GM11168 (cell line): ENCODE measurements around the gene COL23A1.

Experiments
- in situ Hi-C: fragments of 300-500 bp; cut with MboI; formaldehyde crosslinking; loops from one replicate; pipeline ENCODE4 v1.12.0; 2022; ENCODE audit warnings: low sequenced_read_pairs; ENCODE audit not compliant: unreplicated experiment

COL23A1 gene

DNA sequence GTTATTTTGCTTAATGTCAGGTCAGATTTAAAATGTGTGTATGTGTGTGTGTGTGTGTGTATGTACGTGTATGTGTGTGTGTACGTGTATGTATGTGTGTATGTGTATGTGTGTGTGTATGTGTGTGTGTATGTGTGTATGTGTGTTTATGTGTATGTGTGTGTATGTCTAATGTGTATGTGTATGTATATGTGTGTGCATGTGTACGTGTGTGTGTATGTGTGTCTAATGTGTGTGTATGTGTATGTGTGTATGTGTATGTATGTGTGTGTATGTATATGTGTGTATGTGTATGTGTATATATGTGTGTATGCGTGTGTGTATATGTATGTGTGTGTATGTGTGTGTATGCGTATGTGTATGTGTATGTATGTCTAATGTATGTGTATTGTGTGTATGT is 232.5 kb downstream of the COL23A1 start:
- in situ Hi-C loops: no loop called here

DNA sequence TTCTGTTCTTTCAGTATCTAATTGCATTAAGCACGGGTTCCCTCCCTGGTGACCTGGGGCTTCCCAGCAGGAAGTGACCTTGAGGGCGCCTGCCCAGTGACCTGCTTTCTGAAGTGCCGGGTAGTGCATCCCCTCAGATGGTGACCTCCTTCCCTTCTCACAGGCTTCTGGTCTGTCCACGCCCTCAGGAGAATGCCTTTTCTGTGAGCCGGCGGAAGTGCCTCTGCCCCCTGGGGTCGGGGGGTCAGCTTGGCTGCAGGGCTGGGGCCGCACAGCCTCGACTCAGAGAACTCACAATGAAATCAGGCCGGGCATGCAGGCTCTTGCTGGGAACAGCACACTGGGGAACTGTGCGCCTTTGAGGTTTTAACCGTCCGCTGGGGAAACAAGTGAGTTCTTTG is 233.1 kb downstream of the COL23A1 start:
- in situ Hi-C loops: no loop called here

DNA sequence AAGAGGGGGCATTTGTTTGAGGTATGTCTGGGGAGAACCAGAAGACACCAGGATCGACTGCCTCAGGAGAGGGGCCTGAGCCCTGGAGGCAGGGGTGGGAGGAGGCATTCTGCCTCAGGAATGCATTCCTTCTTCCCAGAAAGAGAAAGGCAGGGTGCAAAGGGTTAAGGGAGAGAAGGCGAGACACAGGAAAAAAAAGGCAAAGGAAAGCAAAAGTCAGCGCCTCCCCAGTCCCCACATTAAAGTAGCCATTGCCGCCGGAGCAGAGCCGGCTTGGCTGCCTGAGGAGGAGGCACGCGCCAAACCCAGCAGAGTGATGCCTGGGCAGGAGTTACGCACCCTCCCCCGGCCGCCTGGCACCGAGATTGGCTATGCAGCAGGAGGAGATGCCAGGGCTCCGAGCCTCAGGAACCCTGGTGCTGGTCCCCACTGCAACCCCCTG is 233.7 kb downstream of the COL23A1 start:
- in situ Hi-C loops: no loop called here

DNA sequence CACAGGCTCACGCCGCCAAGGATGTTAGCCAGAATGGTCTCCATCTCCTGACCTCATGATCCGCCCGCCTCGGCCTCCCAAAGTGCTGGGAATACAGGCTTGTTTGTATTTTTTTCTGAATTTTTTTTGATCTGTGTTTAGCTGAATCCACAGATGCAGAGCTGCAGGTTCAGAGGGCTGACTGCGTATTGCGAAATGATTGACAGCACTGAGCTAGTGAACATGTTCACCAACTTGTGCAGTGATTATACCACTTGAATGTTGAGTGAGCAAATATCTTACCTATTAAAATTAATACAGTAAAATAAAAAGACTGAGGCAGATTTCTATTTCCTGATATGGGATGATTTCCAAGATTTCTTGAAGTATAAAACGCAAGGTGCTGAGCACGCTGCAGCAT is 234.5 kb downstream of the COL23A1 start:
- in situ Hi-C loops: no loop called here

DNA sequence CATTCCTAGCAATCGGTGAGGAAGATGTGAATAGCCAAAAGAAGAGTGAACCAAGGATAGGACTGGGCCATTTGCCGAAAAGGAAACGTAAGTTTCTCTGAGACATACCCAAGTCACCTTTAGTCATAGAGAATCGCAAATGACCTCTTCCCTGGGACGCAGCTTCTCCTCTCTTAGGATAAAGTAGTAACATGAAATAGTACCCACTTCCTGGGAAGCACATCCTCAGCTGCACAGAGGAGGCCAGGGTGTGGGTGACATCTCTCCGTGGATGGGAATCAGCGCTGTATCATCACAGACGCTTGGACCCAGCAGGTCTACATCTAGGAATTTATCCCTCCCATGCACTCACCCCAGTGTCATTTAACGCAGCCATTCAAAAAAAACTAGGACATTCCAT is 236.7 kb downstream of the COL23A1 start:
- in situ Hi-C loops: no loop called here

DNA sequence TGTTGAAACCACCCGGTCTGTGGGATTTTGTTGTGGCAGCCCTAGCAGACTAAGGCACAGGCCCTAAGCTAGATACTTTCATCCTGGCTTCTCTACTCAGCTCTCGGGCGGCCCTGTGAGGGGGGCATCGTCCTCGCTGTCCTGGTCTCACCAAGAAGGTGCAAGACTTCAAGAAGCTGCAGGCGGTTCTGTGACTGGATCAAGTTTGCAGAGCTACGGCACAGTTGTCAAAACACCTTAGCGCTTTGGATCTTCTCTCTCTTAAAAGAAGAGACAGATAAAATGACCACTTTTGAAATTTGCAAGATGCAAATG is 238.2 kb downstream of the COL23A1 start:
- in situ Hi-C loops: no loop called here

DNA sequence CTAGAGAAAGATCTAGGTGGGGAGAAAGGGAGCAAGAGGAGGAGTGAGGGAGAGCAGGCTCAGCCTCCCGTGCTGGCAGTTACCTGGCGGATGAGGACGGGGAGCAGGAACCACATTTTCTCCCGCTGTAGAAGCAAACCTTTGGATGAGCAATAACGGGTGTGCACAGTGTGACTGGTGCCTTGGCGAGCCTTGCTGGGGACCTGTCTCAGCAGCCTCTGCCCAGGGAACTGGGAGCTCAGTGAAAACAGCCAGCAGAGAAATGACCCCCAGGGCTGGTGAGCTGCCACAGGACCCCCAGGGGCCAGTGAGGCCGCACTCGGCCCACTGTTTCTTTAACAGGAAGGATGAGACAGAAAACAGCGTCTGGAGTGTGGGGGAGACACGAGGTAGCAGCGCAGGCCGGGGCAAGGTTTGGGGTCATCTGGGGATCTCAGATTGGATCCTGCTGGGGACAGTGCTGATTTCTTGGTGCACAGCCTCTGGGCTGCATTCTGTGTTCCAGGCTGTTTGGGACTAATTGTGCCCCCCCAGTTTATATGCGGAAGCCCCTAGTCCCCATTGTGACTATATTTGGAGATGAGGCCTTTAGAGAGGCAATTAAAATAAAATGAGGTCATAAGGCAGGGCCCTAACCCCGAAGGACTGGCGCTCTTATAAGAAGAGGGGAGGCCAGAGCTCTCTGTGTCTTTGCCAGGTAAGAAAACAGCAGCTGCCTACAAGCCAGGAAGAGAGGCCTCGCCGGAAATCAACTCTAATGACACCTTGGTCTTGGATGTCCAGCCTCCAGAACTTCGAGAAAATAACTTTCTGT is 238.8 kb downstream of the COL23A1 start:
- in situ Hi-C loops: no loop called here

DNA sequence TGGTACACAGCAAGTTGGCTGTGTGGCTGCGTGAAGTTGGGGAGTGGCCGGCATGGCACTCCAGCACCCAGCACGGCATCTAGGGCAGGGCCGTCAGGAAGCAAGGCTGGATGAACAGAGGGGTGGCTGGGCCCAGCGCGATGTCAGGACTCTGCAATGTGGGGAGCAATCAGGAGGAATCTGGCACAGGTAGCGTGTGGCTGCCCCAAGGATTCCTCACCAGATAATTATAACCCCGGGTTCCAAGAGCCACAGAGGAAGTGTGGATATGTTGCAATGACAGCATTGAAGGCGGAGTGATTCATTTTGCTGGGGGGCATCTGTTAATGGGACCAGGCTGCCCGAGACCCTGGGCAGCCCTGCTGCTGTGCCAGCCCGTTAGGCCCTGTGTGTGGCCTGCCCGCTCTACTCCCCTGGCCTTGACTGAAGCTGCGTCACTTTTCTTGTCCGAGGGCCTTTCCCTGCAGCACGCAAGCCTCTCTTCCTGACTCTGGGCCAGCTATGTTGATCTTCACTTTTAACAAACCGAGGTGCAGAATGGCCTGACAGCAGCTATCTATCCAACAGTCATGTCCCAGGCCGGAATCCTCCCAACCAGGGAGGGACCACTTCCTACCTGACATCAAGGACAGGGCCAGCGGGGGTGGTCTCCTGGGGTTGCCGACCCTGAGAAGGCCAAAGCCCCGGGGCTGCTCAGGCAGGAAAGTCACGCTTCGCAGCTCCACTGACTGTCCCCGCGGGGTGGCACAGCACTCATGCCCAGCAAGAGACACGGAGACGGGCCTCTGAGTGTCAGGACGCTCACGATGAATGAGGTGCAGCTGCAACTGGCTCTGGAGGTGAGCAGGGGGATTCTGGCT is 239.6 kb downstream of the COL23A1 start:
- in situ Hi-C loops: no loop called here

DNA sequence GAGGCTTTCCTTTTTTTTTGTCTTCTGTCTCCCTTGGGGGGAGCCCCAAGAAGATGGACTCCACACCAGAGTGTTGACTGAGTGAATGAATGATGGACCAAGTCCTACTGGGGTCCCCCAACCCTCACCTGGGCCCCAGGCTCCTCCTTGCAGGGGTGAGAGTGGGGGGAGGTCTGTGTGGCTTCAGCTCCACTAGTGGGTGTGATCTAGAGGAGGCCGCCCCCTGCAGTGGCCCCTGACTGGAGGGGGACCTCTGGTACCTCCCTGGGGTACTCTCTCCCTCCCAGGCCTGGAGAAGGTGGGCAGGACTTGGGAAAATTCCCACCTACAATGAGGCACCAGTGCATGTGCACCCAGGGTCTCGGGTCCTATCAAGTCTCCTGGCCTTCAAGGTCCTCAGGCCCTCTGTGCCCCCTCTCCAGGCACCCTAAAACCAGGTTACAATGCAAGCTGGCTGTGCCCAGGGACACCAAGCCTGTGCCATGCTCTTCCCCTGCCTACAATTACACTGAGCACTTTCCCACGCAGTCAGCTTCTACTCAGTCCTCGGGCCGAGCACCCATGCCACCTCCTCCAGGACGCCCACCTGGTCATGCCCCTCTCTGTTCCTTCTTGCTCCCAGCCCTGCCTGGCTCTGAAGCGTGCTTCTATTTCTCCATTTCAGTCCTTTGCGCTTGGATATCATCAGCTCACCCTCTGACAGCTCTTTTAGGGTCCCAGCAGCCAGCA is 240.4 kb downstream of the COL23A1 start:
- in situ Hi-C loops: no loop called here

DNA sequence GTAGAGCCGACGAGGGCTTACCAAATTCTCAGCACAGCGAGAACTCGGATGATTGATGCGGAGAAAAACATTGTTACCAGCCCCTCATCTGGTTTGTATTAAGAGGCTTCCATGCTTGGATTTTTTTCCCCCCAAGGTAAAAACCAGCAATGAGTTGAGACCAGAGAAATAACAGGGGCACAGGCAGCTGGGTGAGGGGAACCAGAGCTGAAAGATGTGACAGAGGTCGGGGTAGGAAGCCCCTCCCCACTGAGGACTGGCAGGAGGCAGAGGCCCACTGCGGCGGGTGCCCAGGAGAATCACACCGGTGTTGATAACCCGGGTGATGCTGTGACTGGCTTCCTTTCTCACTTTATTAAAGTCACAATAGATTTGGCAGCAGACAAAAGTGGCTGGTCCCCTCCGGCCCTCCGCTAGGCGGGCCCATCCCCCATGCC is 241.1 kb downstream of the COL23A1 start:
- in situ Hi-C loops: no loop called here

DNA sequence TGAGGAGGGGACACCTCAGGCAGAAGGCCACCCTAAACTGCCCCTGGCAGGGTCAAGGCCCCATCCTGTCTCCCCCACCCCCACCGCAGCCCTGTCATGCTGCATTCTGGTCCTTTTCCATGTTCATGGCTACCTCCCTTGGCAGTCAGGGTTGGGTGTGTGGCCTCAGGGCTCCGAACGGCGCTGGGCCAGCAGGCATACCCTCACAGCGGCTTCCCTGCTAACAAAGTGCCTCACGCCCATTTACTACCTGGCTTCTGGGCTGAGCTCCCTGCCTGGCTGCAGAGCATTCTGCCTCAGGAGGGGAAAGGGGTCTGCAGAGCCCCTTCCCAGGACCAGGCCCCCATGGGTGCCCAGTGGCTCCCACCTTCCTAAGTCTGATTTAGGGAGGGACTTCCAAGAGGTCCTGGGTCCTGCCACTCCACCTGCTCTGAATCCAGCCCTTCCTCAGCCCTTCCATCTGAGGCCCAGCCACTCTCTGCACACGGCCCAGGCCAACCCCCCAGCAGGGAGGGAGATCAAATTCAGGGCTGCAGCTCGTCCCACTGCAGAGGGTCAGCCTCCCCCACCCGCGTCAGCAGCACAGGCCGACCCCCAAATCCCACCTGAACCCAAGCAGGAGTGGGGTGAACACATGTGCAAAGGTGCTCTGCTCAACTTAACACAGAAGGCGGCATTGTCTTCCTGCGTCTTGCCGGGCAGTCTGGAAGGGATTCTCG is 241.7 kb downstream of the COL23A1 start:
- in situ Hi-C loops: no loop called here

DNA sequence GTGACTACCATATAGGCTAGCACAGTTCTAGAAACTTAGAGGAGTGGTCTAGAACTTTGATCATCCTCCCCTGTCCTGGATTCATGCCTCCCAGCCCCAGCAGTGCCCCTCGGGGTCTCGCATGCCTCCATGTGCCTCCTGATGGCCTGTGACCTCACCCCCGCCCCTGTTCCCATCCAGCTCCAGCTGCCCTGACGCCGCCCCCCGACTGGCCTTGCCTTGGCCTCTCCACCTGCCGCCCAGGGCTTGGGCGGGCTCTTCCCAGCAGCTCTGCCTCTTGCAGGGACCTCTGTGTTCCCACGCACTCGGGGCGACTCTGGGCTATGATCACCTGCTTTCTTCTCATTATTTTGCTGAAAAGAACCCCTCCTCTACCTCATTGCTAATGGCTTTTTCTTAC is 242.2 kb downstream of the COL23A1 start:
- in situ Hi-C loops: no loop called here

DNA sequence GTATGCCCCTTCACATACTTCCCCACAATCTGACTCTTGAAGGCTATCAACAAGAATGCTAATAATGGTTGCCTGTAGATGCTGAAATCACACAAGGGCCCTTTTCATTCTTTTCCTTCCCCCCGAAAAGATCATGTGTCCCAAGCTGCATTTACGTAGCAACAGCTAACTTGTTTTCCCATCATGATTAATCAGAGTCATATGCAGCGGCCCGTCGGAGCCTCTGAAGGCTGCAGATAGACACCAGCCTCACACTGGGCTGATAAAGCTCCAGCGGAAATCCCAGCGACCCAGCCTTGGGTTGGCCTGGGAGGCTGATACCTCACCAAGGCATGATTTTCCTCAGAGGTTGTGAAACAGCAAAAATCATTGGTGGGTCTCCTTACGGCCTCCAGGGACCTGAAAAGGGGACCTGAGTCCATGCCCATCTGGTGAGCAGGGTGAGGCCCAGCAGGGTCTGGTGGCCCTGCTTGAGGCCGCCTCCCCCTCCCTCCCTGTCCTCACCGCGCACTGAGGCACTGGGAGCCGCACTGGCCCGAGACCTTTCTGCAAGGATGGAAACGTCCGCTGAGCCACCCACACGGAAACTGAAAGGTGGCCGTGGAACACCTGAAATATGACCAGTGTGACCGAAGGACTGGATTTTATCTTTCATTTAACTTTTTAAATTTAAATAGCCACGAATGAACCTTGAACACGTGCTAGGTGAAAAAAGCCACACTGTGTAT is 243.4 kb downstream of the COL23A1 start:
- in situ Hi-C loops: no loop called here

DNA sequence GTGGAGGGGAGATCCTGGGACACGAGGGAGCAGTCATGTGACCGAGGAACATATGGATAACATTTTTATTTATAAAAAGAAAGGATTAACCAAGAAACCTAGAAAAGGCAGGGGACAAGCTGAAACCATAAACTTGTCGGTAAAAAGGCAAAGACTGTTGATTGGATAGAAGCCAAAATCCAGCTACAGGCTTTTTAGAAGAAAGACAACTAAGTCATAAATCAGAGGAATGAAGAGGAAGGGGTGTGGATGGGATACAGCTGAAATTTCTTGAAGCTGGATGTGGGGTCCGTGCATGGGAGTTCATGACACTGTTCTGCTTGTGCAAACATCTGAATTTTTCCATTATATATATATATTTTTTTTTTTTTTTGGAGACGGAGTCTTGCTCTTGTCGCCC is 246.9 kb downstream of the COL23A1 start:
- in situ Hi-C loops: no loop called here

DNA sequence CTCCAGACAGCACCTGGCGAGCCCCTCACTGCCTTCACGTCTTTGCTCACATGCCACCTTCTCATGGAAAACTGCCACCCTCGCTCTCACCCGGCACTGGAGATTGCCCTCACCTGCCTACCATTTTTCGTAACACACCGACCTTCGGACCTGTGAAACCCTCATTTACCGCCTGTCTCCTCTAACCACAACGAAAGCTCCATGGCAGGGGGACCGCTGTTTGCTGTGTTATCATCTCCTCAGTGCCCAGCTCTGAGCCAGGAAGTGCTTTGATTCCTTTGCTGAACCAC is 248.4 kb downstream of the COL23A1 start:
- in situ Hi-C loops: no loop called here

DNA sequence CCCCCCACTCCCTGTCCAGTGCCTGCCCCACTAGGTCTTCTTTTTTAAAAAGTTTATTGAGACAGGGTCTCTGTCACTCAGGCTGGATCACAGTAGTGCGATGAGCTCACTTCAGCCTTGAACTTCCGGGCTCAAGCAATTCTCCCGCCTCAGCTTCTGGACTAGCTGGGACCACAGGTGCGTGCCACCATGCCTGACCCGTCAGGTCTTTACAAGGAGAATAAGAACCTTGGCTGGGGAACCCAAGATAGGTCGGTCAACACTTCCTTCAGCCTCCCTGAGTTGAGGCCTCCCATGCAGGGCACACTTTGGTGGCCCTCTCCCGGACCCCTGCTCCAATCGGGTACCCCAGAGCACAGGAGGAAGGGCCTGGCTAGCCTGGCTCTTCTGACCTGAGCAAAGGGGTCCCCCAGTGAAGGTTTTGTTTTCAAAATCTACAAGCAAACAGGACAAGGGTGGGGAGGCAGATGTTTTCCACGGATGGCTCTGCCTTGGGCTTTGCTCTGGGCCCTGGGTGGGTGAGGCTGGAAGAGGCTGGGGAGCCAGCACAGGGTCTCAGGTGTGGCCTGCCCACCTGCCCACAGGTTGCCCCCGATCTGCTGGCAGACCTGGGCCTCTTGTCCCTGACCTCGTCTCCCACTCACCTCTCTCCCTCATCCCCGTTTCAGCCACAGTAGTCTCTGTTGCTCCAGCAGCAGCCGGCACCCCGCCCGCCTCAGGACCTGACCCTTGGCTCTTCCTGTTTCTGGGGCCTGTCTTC is 248.9 kb downstream of the COL23A1 start:
- in situ Hi-C loops: no loop called here

DNA sequence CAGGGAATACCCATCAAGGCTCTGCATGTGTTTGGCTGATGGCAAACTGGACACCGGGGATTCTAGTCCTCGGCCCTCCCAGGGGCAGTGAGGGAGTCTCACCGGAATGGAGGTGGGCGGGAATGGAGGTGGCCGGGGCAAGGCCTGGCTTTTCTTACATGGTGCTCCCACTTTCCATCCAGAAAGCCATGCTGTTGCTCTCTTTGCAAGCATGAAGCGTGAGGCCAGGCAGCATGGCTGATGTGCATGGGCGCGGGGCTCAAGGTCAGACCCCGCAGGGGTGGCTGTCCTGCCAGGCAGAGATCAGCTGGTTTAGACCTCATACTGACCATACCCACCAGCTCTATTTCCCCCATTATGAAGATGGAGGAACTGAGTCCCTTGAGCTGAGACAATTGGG is 249.6 kb downstream of the COL23A1 start:
- in situ Hi-C loops: no loop called here

DNA sequence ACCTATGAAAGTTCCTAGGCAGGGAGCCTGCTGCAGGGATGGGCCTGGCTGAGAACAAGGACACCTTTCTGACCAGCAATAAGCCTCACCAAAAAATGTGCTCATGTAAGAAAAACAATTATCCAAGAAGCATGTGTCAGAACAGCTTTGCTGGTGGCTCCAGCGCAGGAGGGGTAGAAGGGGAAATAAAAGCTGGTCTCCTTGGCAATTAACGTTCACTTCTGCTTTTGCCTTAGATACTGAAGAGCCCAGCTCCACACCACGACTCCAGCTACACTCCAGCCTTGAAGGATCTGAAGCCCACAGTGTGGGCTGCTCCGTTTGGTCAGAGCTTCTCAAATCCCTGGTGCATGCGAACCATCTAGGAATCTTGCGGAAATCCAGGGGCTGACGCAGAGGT is 250.0 kb downstream of the COL23A1 start:
- in situ Hi-C loops: no loop called here

DNA sequence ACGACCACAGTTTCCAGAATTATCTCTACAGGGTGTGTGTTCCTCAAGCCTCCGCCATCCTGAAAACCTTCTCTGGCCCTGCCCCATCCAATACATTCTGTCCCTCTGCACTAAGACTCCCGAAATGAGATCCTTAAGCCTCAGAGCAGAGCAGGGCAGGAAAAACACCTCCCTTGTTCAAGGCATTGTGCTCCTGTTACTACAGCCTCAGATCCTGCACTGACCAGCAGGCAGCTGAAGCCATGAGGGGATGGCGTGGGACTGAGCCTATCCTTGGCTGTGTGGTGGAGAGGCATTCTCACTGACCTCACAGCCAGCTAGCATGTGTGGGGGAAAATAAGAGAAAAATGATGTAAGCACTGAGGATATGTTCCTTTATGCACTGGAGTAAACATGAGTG is 250.9 kb downstream of the COL23A1 start:
- in situ Hi-C loops: no loop called here
